Fibroblast of pulmonary artery (primary cell): ENCODE results near the gene DACT2.
"Not testable (repeated sequence)": the region's sequence is repeated elsewhere in the genome, so short reads cannot be mapped to it uniquely, and the experiment has no call there.

Source experiments
- DNase-seq: peaks from one replicate; pipeline ENCODE4 v3.0.0-alpha.2; 2010; ENCODE audit warnings: low read depth
- H3K4me3 ChIP-seq: replicated peaks from 2 replicates; pipeline ENCODE4 v1.5.1; 2011; ENCODE audit warnings: low read depth, mild to moderate bottlenecking, control low read depth, low read length, moderate library complexity
- TF ChIP-seq, protein P1 (sequence below): IDR thresholded peaks from 2 replicates; pipeline ENCODE4 v1.5.1; 2011; ENCODE audit warnings: mild to moderate bottlenecking, control low read depth, low read length, inconsistent platforms; ENCODE audit errors: missing control alignments

DACT2 gene

DNA sequence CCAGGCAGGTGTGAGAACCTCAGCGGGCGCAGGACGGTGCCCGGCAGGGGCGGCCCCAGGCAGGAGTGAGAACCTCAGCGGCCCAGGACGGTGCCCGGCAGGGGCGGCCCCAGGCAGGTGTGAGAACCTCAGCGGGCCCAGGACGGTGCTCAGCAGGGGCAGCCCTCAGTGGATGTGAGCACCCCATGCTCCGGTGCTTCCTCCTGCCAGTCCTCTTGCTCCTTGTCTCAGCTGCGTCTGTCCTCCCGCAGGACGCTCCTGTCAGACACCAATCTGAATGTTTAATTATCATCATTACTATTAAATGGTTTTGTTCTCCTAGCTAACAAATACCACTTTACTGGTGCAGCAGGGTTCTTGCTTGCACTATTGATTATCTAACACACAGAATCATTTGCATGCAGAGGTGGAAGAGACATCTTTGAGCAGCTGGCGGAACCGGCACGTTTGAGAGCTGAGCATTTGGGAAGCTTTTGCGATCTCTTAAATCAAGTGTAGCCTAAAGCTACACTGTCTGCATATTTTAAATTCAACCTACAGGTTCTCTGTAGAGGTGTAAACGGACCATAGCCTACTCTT, 39.4 kb upstream of the DACT2 start:
- DNase-seq = no peak
- H3K4me3 ChIP-seq = no peak overlapping the region
- TF ChIP-seq, protein P1, sequence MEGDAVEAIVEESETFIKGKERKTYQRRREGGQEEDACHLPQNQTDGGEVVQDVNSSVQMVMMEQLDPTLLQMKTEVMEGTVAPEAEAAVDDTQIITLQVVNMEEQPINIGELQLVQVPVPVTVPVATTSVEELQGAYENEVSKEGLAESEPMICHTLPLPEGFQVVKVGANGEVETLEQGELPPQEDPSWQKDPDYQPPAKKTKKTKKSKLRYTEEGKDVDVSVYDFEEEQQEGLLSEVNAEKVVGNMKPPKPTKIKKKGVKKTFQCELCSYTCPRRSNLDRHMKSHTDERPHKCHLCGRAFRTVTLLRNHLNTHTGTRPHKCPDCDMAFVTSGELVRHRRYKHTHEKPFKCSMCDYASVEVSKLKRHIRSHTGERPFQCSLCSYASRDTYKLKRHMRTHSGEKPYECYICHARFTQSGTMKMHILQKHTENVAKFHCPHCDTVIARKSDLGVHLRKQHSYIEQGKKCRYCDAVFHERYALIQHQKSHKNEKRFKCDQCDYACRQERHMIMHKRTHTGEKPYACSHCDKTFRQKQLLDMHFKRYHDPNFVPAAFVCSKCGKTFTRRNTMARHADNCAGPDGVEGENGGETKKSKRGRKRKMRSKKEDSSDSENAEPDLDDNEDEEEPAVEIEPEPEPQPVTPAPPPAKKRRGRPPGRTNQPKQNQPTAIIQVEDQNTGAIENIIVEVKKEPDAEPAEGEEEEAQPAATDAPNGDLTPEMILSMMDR = no peak

GRCh38 chr6:168356872-168357271, 37.3 kb upstream of the DACT2 start:
- DNase-seq, H3K4me3 ChIP-seq: not testable (repeated sequence)

- DNase-seq = peak; percentile 65
- TF ChIP-seq, protein P1 = peak; percentile 67
- no peak overlapping the region for H3K4me3 ChIP-seq
Measured at GRCh38 chr6:168355716-168356522, 36.3 kb upstream of the DACT2 start.

GRCh38 chr6:168354338-168354737, 34.8 kb upstream of the DACT2 start:
- DNase-seq = no peak
- no peak overlapping the region for H3K4me3 ChIP-seq
- TF ChIP-seq, protein P1 = no peak

DNA sequence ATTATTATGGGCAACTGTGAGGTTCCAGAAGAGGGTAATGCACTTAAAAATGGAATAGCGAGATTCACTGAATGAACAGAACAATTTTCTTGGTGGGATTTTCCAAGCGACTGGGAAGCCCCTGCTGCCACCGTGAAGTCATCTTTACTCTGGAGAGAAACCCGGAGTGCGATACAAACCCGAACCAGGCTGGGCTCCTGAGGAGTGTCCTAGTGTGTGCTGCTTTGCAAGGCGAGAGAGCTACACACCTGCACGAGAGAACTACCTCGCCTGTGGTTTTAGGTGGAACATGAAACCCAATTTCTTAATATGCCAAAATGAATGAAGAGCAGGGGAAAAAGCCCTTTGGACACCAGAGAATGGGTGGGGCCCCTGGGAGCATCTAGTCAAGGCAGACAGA, 33.5 kb upstream of the DACT2 start:
- no peak overlapping the region for H3K4me3 ChIP-seq
- no peak for DNase-seq
- TF ChIP-seq, protein P1 = no peak

- TF ChIP-seq, protein P1 = no peak
- DNase-seq = no peak
- H3K4me3 ChIP-seq = no peak overlapping the region
Measured at GRCh38 chr6:168352096-168352495, 32.5 kb upstream of the DACT2 start.

DNA sequence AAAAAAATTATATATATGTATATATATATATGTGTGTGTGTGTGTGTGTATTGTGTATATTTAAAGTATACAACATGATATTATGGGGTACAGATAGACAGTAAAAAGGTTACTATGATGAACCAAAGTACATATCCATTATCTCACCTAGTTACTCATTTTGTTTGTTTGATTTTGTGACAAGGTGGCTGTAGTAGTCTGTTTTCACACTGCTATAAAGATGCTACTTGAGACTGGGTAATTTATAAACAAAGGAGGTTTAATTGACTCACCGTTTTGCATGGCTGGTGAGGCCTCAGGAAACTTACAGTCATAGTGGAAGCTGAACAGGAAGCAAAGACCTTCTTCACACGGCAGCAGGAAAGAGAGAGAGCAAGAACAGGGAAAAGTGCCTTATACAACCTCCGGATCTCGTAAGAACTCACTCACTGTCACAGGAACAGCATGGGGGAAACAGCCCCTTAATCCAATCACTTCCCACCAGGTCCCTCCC, 30.2 kb upstream of the DACT2 start:
- no peak for DNase-seq
- H3K4me3 ChIP-seq = no peak overlapping the region
- TF ChIP-seq, protein P1 = no peak
